Endothelial cell of umbilical vein (primary cell): ENCODE measurements around the gene SAFB. TPM values are rescaled to one million over a fixed set of nuclear protein-coding genes. Genes with fewer than 3 reads are reported as not detected.

Source experiments
- BruUV-seq: library from RNA; stranded (reverse); fragments of 400-500 nt; replicated peaks from 2 replicates; lab custom pipeline; 2021; lab: Mats Ljungman, UMichigan
- CTCF ChIA-PET: fragments of 300-600, 350-600 bp; sonication (Branson Sonifier 250); formaldehyde crosslinking; loops from one replicate; lab custom pipeline; 2021; ENCODE audit warnings: antibody characterized with exemption, inconsistent platforms; lab: Charles Lee
- POLR2A ChIA-PET: fragments of 300-600, 350-600 bp; sonication (Branson Sonifier 250); formaldehyde crosslinking; loops from one replicate; lab custom pipeline; 2021; ENCODE audit warnings: antibody characterized with exemption, inconsistent platforms; lab: Charles Lee
- DNase-seq: peaks from one replicate; pipeline ENCODE4 v3.0.0-alpha.2; 2011; ENCODE audit warnings: low read depth, low spot score
- FAIRE-seq: peaks from 2 replicates; lab custom pipeline; 2011; peaks lifted over from hg19 to GRCh38; lab: Jason Lieb, UNC
- H2AFZ ChIP-seq: 2 replicates; pipeline ENCODE4 v1.6.0; 2012; ENCODE audit warnings: low read depth, low read length, control low read depth, inconsistent platforms
- H3K27ac ChIP-seq: 2 replicates; pipeline ENCODE4 v1.5.1; 2011; ENCODE audit warnings: low read depth, mild to moderate bottlenecking, control low read depth, low read length, moderate library complexity; ENCODE audit not compliant: insufficient read depth
- H3K27me3 ChIP-seq, 2 experiments: 2 replicates each; pipeline versions ENCODE4 v1.6.0 to v1.6.1; 2011; ENCODE audit warnings: low read length in 2 of 2, mixed read lengths in 1 of 2; ENCODE audit not compliant: control insufficient read depth in 2 of 2, insufficient read depth in 2 of 2
- H3K36me3 ChIP-seq, 2 experiments: 2 replicates in 1 of 2; 3 replicates in 1 of 2; pipeline ENCODE4 v1.5.1; 2011; ENCODE audit warnings: low read length in 2 of 2, mild to moderate bottlenecking in 1 of 2, moderate library complexity in 1 of 2; ENCODE audit not compliant: control insufficient read depth in 2 of 2, insufficient read depth in 2 of 2; ENCODE audit errors: extremely low read depth in 1 of 2
- H3K4me1 ChIP-seq: 3 replicates; pipeline ENCODE4 v1.5.1; 2011; ENCODE audit warnings: mild to moderate bottlenecking, low read length; ENCODE audit not compliant: control insufficient read depth, insufficient read depth; ENCODE audit errors: extremely low read depth
- H3K4me2 ChIP-seq: 2 replicates; pipeline ENCODE4 v1.6.1; 2011; ENCODE audit warnings: low read length, control low read depth, mixed read lengths; ENCODE audit not compliant: insufficient read depth
- H3K4me3 ChIP-seq, 3 experiments: fragments of 200-600 bp in 1 of 3; sonication (generic), shearing (Covaris generic) in 1 of 3; replicated peaks in 1 of 3; 2 replicates each; pipeline ENCODE4 v1.5.1; 2011 to 2016; ENCODE audit warnings: control low read depth in 3 of 3, low read length in 3 of 3, mild to moderate bottlenecking in 2 of 3, inconsistent platforms in 1 of 3, low read depth in 1 of 3, moderate library complexity in 1 of 3; ENCODE audit not compliant: insufficient read depth in 1 of 3
- H3K79me2 ChIP-seq: 2 replicates; pipeline ENCODE4 v1.6.0; 2012; ENCODE audit warnings: low read length, inconsistent platforms; ENCODE audit not compliant: control insufficient read depth, insufficient read depth
- H3K9ac ChIP-seq: replicated peaks from 2 replicates; pipeline ENCODE3; 2011; ENCODE audit warnings: low read length, control low read depth; ENCODE audit not compliant: insufficient read depth; ENCODE audit errors: extremely low read depth
- H3K9me1 ChIP-seq: replicated peaks from 3 replicates; pipeline ENCODE4 v1.6.0; 2011; ENCODE audit warnings: mild to moderate bottlenecking, low read length; ENCODE audit not compliant: control insufficient read depth, insufficient read depth; ENCODE audit errors: extremely low read depth
- H3K9me3 ChIP-seq: replicated peaks from 2 replicates; pipeline ENCODE4 v1.5.1; 2012; ENCODE audit warnings: low read length, inconsistent platforms; ENCODE audit not compliant: control insufficient read depth, insufficient read depth
- H4K20me1 ChIP-seq: replicated peaks from 2 replicates; pipeline ENCODE3; 2011; ENCODE audit warnings: mild to moderate bottlenecking, low read length; ENCODE audit not compliant: control insufficient read depth, insufficient read depth; ENCODE audit errors: extremely low read depth
- CTCF ChIP-seq, 2 donors: IDR thresholded peaks; 1 replicate in 1 of 2; 2 replicates in 1 of 2; pipeline ENCODE4 v1.5.1; 2011; ENCODE audit warnings: low read length in 2 of 2, mild to moderate bottlenecking in 2 of 2, moderate library complexity in 2 of 2, control low read depth in 1 of 2, inconsistent platforms in 1 of 2, low read depth in 1 of 2; ENCODE audit not compliant: insufficient read depth in 1 of 2; ENCODE audit errors: extremely low read depth in 1 of 2
- EZH2 ChIP-seq: IDR thresholded peaks from 2 replicates; pipeline ENCODE4 v1.6.1; 2012; ENCODE audit warnings: borderline replicate concordance, low read depth, mild to moderate bottlenecking, moderate library complexity, low read length, inconsistent platforms; ENCODE audit not compliant: severe bottlenecking
- FOS ChIP-seq: IDR thresholded peaks from 2 replicates; pipeline ENCODE4 v1.6.1; 2011; ENCODE audit warnings: mild to moderate bottlenecking, low read length, moderate library complexity, borderline replicate concordance; ENCODE audit not compliant: insufficient read depth
- GATA2 ChIP-seq: IDR thresholded peaks from 2 replicates; pipeline ENCODE4 v1.7.0; 2011; ENCODE audit warnings: low read depth, mild to moderate bottlenecking, moderate library complexity, mixed read lengths, low read length; ENCODE audit not compliant: insufficient read length, insufficient read depth
- JUN ChIP-seq: IDR thresholded peaks from 2 replicates; pipeline ENCODE4 v1.6.1; 2011; ENCODE audit warnings: borderline replicate concordance, low read depth; ENCODE audit not compliant: insufficient read length, insufficient read depth
- MAX ChIP-seq: IDR thresholded peaks from 2 replicates; pipeline ENCODE4 v1.6.1; 2011; ENCODE audit not compliant: insufficient read depth, insufficient read length
- MYC ChIP-seq: IDR thresholded peaks from one replicate; pipeline ENCODE4 v1.6.1; 2011; ENCODE audit warnings: mild to moderate bottlenecking, low read depth, low read length
- POLR2A ChIP-seq: IDR thresholded peaks from 2 replicates; pipeline ENCODE4 v1.6.1; 2012; ENCODE audit warnings: low read depth, mild to moderate bottlenecking, control low read depth, low read length
- POLR2AphosphoS5 ChIP-seq: IDR thresholded peaks from 2 replicates; pipeline ENCODE4 v1.6.1; 2012; ENCODE audit warnings: low read depth, mild to moderate bottlenecking, control low read depth, low read length, moderate library complexity; ENCODE audit not compliant: insufficient read depth
- dilution Hi-C: fragments of 300-500 bp; cut with MboI; formaldehyde crosslinking; loops from one replicate; pipeline ENCODE4 v1.15.0; 2019; ENCODE audit warnings: low sequenced_read_pairs; ENCODE audit not compliant: extremely low pct_ligation_motif_present
- intact Hi-C: fragments of 100-400 bp; cut with micrococcal nuclease; formaldehyde crosslinking; loops from one replicate; pipeline ENCODE4 v1.10.0; 2022
- polyA plus RNA-seq, 4 experiments: library from polyadenylated mRNA; depleted of rRNA in 3 of 4; stranded (reverse) in 3 of 4; unstranded in 1 of 4; fragments of >200 nt; gene quantifications; 2 replicates each; pipeline versions ENCODE4 v1.2.1 to v1.2.3, GENCODE V29; 2011 to 2012; ENCODE audit warnings: missing spikeins in 1 of 4
- total RNA-seq: library from RNA; stranded (reverse); gene quantifications from 2 replicates; pipeline ENCODE4 v1.2.3, GENCODE V29; 2021

The SAFB gene
- total and polyA plus RNA-seq, 2 donors (not counting 3 experiments of a cell fraction or from before 2014, with no cell fraction given), result 44.7 to 109 TPM

GRCh38 chr19:5680437-5681368 lies 57.8 kb downstream of the SAFB start, which contains the start of the genes HSD11B1L and MICOS13:
TSS of gene HSD11B1L (plus strand) at chr19:5681027. CDS start at chr19:5684833, 3,806 bp downstream.
TSS of gene MICOS13 (minus strand) at chr19:5680516. CDS start at chr19:5680486, 30 bp downstream.
- peak within 1 kb of the TSS; percentile 91 for H3K4me2 ChIP-seq
- no peaks in the 10 kb centered on the region for H3K27me3 ChIP-seq
- TF ChIP-seq MAX (peak; percentile 98), FOS (no peak), EZH2 (no peak), MYC (peak; percentile 24), POLR2A (peak; percentile 88), POLR2AphosphoS5 (peak; percentile 84), JUN (no peak), GATA2 (no peak), CTCF (IDR thresholded peaks at IDR 0.05; ENCODE audit: extremely low read depth in 1 of 2, insufficient read depth in 1 of 2, low read depth in 1 of 2, low read length in 2 of 2) (no peak)
- H3K79me2 ChIP-seq, result peaks cover 9% of the 10 kb centered on the region
- peak within 1 kb of the TSS; percentile 65 to 91 (median 90) for H3K4me3 ChIP-seq
- H3K9me1 ChIP-seq, result no peaks in the 10 kb centered on the region
- dilution Hi-C loops (no loop called here), intact Hi-C loops (loop anchor here (1.0 to 2.0 kb wide), 2 partner anchors 10 to 58 kb away; partner anchors contain the start of genes RPL36, SAFB and SAFB2)
- H2AFZ ChIP-seq, result peak within 1 kb of the TSS; percentile 82
- peaks cover 0 to 5% of the 10 kb centered on the region in 2 experiments for H3K36me3 ChIP-seq
- peaks cover 10% of the 10 kb centered on the region for H3K4me1 ChIP-seq
- CTCF ChIA-PET, result interaction anchor here (1.0 kb wide), 1 partner anchor 9 kb away, joined by 4 read pairs; the partner anchor contains the start of gene RPL36
- POLR2A ChIA-PET, result no interaction called here
- FAIRE-seq, result peak; percentile 99
- H3K9ac ChIP-seq, result peak within 1 kb of the TSS; percentile 91
- no peaks in the 10 kb centered on the region for H4K20me1 ChIP-seq
- BruUV-seq, result no TSS peak
- peak; percentile 99 for DNase-seq
- peak within 1 kb of the TSS; percentile 83 for H3K27ac ChIP-seq
- no peaks in the 10 kb centered on the region for H3K9me3 ChIP-seq
